ENCODE data around the gene CKMT1B. TPM values are rescaled to one million over a fixed set of nuclear protein-coding genes. Genes with fewer than 3 reads are reported as not detected.
A peak's percentile ranks its signal among the peaks of the same experiment; 100 is the strongest.
"Not testable (repeated sequence)": the region's sequence is repeated elsewhere in the genome, so short reads cannot be mapped to it uniquely, and the experiment has no call there.

Gene CKMT1B
- 19.0 and 43.7 TPM in 2 replicates for total RNA-seq

DNA sequence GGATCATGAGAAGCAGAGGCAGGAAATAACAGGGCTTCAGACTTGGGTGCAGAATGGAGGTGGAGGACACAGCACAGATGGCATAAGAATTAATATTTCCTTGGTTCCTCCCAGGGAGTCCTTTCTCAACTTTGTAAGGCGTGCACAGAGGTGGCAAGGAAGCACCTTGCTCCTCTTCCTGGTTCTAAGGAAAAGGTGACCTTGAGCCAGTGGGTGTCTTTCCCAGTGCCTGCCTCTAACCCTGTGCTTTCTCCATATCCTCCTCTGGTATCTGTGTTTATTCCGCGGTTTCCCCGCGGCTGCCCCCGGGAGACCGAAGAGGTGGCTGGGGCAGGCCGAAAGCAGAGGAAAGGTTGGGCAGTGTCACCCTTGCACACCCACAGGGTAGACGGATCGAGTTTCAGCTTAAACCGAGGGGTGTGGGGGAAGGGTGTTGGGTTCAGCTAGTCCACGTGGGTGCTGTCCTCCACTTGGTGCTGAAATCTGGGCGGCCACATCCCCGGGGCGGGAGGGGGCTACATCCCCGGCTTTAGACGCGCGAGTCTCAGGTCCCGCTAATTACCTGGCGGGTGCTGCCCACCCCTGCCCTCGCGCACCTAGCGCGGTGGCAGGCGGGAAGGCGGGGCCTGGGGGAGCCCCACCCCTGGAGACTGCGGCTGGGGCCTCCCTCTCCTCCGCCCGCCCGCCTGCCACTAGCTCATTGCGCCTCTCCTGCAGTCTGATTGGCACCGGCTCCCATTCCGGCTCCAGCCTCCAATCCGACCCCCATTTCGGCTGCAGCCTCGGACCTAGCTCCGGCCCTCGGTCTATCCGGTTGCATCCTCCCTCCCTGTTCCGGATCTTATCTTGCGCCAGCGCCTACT, at the start of gene CKMT1B:
TSS of gene CKMT1B (plus strand) at position 700 of the 863 bp plus-strand sequence. CDS start 192 bp downstream, outside the sequence.
- H3K36me3 ChIP-seq (ENCODE audit: control insufficient read depth, insufficient read depth, low read length); H3K27me3 ChIP-seq (ENCODE audit: control insufficient read depth, insufficient read depth, low read length); H3K4me3 ChIP-seq (ENCODE audit: low read depth, low read length); DNase-seq (ENCODE audit: low read depth); FAIRE-seq: not testable (repeated sequence)

- FAIRE-seq (no peak), DNase-seq (ENCODE audit: low read depth) (no peak)
- Histone ChIP-seq H3K4me3 (ENCODE audit: low read depth, low read length) (no peak overlapping the region), H3K27me3 (ENCODE audit: control insufficient read depth, insufficient read depth, low read length) (no peaks in the 10 kb centered on the region), H3K36me3 (ENCODE audit: control insufficient read depth, insufficient read depth, low read length) (peaks cover 2% of the 10 kb centered on the region)
- TF ChIP-seq CTCF (IDR thresholded peaks at IDR 0.05; ENCODE audit: insufficient read depth, low read length, severe bottlenecking), result no peak
Measured at GRCh38 chr15:43544266-43544665, 49.6 kb upstream of the CKMT1B start.

DNA sequence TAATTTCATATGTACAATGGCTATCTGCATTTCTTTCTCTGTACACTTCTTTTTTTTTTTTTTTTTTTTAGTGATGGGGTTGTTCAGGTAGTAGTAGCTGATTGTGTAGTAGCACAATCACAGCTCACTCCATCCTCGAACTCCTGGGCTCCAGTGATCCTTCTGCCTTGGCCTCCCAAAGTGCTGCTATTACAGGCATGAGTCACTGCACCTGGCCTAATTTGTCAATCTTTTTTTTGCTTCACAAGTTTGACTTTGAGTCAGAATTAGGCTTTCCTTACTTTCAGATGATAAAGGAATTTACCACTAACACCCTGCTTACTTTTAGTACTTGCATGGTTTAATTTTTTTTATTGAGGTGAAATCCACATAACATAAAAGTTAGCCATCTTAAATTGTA, 48.4 kb upstream of the CKMT1B start:
- H3K4me3 ChIP-seq (ENCODE audit: low read depth, low read length), result no peak overlapping the region
- no peak for TF ChIP-seq CTCF (IDR thresholded peaks at IDR 0.05; ENCODE audit: insufficient read depth, low read length, severe bottlenecking)
- no peak for FAIRE-seq
- DNase-seq (ENCODE audit: low read depth), result peak; percentile 11
- no peaks in the 10 kb centered on the region for H3K36me3 ChIP-seq (ENCODE audit: control insufficient read depth, insufficient read depth, low read length)
- no peaks in the 10 kb centered on the region for H3K27me3 ChIP-seq (ENCODE audit: control insufficient read depth, insufficient read depth, low read length)

GRCh38 chr15:43547539-43547938, 46.3 kb upstream of the CKMT1B start:
- FAIRE-seq, result no peak
- TF ChIP-seq CTCF (IDR thresholded peaks at IDR 0.05; ENCODE audit: insufficient read depth, low read length, severe bottlenecking), result no peak

GRCh38 chr15:43550527-43551363, 43.1 kb upstream of the CKMT1B start:
- TF ChIP-seq CTCF (IDR thresholded peaks at IDR 0.05; ENCODE audit: insufficient read depth, low read length, severe bottlenecking), result no peak
- no peak for FAIRE-seq
- H3K36me3 ChIP-seq (ENCODE audit: control insufficient read depth, insufficient read depth, low read length), result peaks cover 1% of the 10 kb centered on the region
- peak; percentile 2 for DNase-seq (ENCODE audit: low read depth)
- no peak overlapping the region for H3K4me3 ChIP-seq (ENCODE audit: low read depth, low read length)
- no peaks in the 10 kb centered on the region for H3K27me3 ChIP-seq (ENCODE audit: control insufficient read depth, insufficient read depth, low read length)

More at GRCh38 chr15:43547539-43547938, 46.3 kb upstream of the CKMT1B start:
- peaks cover 1% of the 10 kb centered on the region for H3K36me3 ChIP-seq (ENCODE audit: control insufficient read depth, insufficient read depth, low read length)
- no peaks in the 10 kb centered on the region for H3K27me3 ChIP-seq (ENCODE audit: control insufficient read depth, insufficient read depth, low read length)
- no peak overlapping the region for H3K4me3 ChIP-seq (ENCODE audit: low read depth, low read length)
- no peak for DNase-seq (ENCODE audit: low read depth)

GRCh38 chr15:43552256-43552655, 41.6 kb upstream of the CKMT1B start:
- no peak for TF ChIP-seq CTCF (IDR thresholded peaks at IDR 0.05; ENCODE audit: insufficient read depth, low read length, severe bottlenecking)
- DNase-seq (ENCODE audit: low read depth), result no peak
- H3K27me3 ChIP-seq (ENCODE audit: control insufficient read depth, insufficient read depth, low read length), result no peaks in the 10 kb centered on the region
- H3K4me3 ChIP-seq (ENCODE audit: low read depth, low read length), result no peak overlapping the region
- FAIRE-seq, result no peak
- peaks cover 4% of the 10 kb centered on the region for H3K36me3 ChIP-seq (ENCODE audit: control insufficient read depth, insufficient read depth, low read length)
